ENCODE results near the gene WFS1.

The WFS1 gene

DNA sequence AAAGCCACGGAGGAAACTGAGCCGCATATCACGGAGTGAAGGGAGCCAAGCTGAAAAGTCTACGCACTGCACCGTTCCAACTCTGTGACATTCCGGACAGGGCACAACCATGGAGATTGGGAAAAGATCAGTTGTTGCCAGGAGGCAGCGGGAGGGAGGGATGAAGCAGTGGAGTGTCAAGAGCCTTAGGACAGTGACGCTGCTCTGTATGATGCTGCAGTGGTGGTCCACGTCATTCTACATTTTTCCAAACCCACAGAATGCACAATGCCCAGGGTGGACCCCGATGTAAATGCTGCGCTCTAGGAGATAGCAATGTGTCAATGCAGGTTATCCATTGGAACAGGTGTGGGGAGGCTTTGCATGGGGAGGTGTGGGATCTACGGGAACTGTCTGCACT lies 7.5 kb upstream of the WFS1 start:
- no peak for DNase-seq

DNA sequence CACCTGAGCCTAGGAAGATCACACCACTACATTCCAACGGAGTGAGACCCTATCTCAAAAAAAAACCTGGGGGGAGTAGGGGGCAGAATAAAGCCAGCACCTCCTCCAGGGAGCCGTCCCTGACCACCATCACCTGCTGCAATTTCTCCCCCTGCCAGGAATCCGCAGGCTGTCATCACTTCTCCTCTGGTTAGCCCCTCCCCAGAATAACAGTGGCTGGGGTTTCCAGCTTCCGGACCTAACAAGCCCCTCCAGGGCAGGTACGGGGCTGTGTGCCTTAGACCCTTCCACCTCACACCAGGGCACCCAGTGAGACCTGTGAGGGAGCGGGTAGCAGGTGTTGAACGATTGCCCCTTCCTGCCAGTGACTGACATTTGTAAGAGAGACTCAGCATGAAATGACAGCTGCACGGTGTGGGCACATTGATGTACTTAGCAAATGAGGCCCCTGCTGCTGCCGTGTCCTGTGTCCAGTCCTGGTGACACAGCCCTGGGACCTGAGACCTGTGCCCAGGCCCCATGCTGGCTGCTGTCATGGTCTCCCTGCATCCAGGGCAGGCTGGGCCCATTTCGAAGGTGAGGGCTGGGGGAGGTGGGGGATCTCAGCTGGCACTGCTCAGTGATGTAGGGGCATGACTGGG lies 6.7 kb upstream of the WFS1 start:
- no peak for DNase-seq

DNA sequence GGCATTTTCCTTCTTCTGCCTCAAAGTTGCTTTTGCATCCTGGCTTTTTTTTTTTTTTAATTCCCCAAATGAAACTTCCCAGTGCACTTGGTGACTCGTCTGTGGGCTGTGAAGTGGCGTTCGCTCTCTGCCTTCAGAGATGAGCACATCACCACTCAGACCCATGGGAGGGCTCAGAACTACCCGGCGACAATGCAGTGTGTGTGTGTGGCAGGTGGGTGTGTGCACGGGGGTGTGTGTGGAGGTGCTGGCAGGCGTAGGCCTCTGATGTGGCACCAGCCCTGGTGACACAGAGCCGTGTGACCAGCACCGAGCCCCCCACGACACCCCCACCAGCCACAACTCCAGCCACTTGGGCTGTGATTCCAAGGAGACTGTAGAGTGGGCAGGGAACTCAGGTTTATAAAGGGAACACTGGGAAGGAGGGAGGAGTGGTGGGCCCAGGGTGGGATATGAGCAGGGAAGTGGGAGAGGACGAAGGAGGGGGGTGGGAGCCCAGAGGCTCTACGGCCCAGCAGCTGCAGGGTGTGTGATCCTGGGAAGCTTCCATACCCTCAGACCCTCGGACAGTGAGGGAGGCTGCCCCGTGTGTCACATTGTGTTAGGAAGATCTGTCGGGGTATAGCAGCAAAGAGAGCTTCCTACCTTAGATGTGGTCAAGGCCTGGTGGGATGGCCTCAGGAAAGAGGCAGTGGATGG lies 6.0 kb upstream of the WFS1 start:
- DNase-seq: peak; percentile 25 to 62 (median 60)

DNA sequence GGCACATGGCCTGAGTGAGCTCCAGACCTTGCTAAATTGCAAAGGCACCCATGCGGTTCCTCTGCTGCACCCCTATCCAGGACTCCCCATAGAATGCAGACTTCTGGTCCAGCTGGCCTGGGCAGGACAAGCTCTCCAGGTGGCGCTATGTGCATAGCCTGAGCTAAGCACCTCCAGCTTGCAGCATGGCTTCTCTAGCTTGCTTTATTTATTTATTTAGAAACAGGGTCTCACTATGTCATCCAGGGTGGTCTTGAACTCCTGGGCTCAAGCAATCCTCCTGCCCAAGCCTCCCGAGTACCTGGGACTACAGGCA lies 5.5 kb upstream of the WFS1 start:
- peak in 3 of 4 experiments; percentile 13 to 51 (median 38) for DNase-seq

DNA sequence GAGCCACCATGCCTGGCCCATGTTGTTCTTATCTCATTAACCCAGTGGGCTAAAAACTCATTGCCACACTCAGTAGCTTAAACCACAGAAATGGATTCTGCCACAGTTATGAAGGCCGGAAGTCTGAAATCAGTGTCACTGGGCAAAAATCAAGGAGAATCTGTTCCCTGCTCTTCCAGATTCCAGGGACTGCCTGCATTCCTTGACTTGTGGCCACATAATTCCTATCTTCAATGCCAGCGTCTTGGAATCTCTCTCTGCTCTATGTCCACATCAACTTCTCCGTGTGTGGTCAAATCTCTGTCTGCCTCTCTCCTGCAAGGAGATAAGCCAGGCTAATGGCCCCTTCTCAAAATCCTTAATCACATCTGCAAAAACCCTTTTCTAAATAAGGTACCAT lies 4.1 kb upstream of the WFS1 start:
- no peak for DNase-seq

GRCh38 chr4:6267573-6267972 lies 2.1 kb upstream of the WFS1 start:
- DNase-seq: peak; percentile 64 to 85 (median 74)

- no peak for DNase-seq
Measured at GRCh38 chr4:6268650-6269615, 717 bp upstream of the WFS1 start.

GRCh38 chr4:6270636-6271121 lies 1.0 kb downstream of the WFS1 start:
- DNase-seq: no peak

DNA sequence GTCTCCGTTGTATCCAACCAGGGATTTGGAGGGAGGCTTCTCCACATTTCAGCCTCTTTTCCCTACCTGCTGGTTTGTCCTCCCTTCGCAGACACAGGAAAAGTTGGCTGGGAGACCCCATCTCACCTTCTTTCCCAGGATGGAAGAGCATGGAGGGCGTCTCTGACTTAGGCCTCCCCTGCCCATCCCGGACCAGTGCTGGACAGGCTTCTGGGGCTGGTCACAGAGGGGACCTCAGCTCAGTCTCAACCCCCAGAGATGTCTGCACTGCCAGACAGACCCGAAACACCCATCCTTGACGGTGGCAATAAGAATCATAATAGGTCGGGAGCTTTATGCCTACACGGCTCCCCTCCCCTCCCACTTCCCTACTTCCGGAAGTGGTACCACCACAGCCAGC lies 1.6 kb downstream of the WFS1 start:
- DNase-seq: no peak

GRCh38 chr4:6271701-6272465 lies 2.2 kb downstream of the WFS1 start:
- DNase-seq: no peak

- no peak for DNase-seq
Measured at GRCh38 chr4:6272863-6273660, 3.4 kb downstream of the WFS1 start.

DNA sequence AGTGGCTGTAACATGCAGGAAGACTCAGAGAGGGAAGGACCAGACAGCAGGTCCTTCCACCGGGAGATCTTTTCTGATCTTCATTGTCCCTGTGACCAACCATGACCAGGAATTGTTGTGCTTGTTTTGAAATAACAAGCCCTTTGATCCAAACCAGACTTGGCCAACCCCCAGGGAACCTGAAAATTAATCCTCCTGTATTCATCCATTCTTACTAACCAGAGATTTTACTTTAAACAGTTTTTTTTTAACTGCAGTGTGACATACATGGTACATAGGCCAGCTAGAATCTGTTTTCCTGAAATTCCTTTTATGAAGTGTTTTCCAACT lies 4.0 kb downstream of the WFS1 start:
- DNase-seq: no peak

GRCh38 chr4:6275351-6275750 lies 5.7 kb downstream of the WFS1 start:
- DNase-seq: no peak

DNA sequence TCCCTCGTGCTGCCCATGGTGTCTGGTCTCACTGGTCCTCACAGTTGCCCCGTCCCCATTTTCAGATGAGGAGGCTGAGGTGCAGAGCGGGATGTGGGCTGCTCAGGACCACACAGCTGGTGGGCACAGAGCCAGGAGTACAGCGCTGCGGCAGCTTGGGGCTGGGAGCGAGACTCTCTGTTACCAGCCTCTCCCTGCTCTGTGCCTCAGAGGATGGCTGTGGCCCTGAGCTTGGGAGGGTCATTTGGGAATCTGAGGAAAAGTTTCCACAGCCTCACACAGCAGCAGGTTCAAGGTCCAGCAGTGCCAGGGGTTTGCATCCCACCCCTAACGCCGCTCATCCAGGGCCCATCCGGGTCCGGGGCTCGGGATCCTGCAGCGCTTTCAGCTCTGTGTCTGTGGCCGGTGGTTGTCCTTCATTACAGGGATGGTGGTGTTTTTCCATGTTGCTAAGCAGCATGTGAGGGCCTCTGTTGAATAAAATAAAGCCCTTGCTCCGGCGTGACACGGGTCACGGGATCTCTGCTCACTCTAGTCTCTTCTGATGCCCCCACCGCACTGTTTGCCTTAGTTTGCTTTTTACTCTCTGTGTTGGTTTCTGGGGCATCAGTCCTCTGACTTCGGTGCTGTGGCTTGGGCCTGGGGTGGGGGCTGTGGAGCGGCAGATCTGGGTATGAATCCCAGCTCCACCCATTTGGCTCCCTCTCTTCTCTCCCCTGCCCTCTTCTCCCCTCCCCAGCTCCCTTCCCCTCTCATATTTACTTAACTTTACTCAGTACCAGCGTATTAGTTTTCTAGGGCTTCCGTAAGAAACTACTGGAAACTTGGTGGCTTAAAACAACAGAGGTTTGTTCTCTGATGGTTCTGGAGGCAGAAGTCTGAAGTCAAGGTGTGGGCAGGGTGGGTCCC lies 6.5 kb downstream of the WFS1 start:
- DNase-seq: no peak

- DNase-seq: no peak
Measured at GRCh38 chr4:6277139-6277802, 7.6 kb downstream of the WFS1 start.

- no peak for DNase-seq
Measured at GRCh38 chr4:6277935-6278800, 8.5 kb downstream of the WFS1 start.

DNA sequence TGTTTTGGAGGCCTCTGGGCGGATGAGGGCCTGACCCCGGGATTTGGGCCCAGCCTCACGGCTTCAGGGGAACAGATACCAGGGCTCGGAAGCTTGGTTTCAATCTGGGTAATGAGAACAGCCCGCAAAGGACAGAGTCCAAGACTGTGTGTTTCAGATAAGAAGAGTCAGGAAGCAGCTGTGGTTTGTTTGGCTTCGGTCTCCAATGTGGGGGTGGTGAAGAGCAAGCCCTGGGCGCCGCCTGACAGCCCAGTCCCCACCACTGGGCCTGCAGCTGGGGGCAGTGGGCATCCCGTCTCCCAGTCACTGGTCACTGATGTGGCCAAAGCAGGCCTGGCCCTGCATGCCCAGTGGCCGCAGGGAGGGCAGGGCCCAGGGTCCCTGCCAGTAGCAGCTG lies 9.1 kb downstream of the WFS1 start:
- DNase-seq: no peak

DNA sequence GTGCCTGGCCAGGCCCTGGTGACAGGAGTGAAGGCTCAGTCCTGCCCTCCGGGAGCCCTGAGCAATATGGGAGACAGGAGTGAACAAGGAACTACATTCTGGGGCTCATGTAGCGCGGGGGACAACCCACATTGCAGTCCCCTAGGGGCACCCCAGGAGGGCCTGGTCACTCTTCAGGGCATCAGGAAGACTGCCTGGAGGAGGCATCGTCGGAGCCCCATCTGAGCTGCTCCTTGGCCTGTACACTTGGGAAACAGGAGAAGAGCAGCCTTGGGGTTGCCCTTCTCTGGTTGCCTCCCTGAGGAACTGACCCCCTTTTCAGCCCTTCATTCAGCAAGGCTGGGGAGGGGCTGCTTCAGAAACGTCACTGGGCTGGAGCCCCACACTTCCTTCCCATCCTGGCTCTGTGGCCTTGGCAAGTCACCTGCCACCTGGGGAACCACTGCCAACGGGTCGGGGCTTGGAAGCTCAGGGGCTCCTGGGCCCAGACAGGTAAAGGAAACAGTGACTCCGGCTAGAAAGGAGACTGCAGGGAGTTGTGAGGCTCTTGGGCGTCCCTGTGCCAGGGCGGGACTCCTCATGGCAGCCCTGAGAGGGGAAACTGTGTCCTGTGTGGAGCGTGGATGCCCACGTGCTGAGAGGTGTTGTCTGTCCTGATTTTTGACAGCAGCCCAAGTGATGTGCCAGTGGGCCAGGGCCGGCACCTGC lies 10.1 kb downstream of the WFS1 start:
- no peak for DNase-seq

Data from suppressor macrophage (primary cell).